Glutamatergic neuron (in vitro differentiated cells): ENCODE data around the gene PIP4K2A. TPM values are rescaled to one million over a fixed set of nuclear protein-coding genes. Genes with fewer than 3 reads are reported as not detected.

Source experiments
- DNase-seq: peaks from one replicate; pipeline ENCODE4 v3.0.0; 2022
- H3K27ac Mint-ChIP-seq: one replicate; pipeline ENCODE4 v1.8.0; 2020; ENCODE audit warnings: mild to moderate bottlenecking, mixed read lengths, inconsistent platforms; ENCODE audit not compliant: unreplicated experiment
- H3K27me3 Mint-ChIP-seq: one replicate; pipeline ENCODE4 v1.8.0; 2020; ENCODE audit warnings: mild to moderate bottlenecking, moderate library complexity, mixed read lengths, inconsistent platforms; ENCODE audit not compliant: unreplicated experiment
- H3K36me3 Mint-ChIP-seq: one replicate; pipeline ENCODE4 v1.8.0; 2020; ENCODE audit warnings: mild to moderate bottlenecking, mixed read lengths, inconsistent platforms; ENCODE audit not compliant: unreplicated experiment
- H3K4me1 Mint-ChIP-seq: one replicate; pipeline ENCODE4 v1.8.0; 2020; ENCODE audit warnings: mild to moderate bottlenecking, low read depth, mixed read lengths, inconsistent platforms; ENCODE audit not compliant: unreplicated experiment
- H3K4me3 Mint-ChIP-seq: one replicate; pipeline ENCODE4 v1.8.0; 2020; ENCODE audit warnings: mild to moderate bottlenecking, mixed read lengths, inconsistent platforms; ENCODE audit not compliant: unreplicated experiment
- H3K9me3 Mint-ChIP-seq: one replicate; pipeline ENCODE4 v1.8.0; 2020; ENCODE audit warnings: mild to moderate bottlenecking, moderate library complexity, mixed read lengths, inconsistent platforms; ENCODE audit not compliant: unreplicated experiment
- CTCF ChIP-seq: fragments of 200-600 bp; sonication (generic); IDR thresholded peaks from one replicate; pipeline ENCODE4 v1.5.0; 2021; ENCODE audit not compliant: partially characterized antibody, unreplicated experiment
- total RNA-seq: library from RNA; stranded (reverse); fragmentation: NEBNext Ultra II Directional; extraction: Animal tissue kit (Norgen Biotek cat#: 25700); gene quantifications from one replicate; pipeline ENCODE4 v1.2.1, GENCODE V29; 2021; ENCODE audit not compliant: unreplicated experiment

The PIP4K2A gene
- total RNA-seq, 1 donor from 2014 or later = 20.7 TPM

DNA sequence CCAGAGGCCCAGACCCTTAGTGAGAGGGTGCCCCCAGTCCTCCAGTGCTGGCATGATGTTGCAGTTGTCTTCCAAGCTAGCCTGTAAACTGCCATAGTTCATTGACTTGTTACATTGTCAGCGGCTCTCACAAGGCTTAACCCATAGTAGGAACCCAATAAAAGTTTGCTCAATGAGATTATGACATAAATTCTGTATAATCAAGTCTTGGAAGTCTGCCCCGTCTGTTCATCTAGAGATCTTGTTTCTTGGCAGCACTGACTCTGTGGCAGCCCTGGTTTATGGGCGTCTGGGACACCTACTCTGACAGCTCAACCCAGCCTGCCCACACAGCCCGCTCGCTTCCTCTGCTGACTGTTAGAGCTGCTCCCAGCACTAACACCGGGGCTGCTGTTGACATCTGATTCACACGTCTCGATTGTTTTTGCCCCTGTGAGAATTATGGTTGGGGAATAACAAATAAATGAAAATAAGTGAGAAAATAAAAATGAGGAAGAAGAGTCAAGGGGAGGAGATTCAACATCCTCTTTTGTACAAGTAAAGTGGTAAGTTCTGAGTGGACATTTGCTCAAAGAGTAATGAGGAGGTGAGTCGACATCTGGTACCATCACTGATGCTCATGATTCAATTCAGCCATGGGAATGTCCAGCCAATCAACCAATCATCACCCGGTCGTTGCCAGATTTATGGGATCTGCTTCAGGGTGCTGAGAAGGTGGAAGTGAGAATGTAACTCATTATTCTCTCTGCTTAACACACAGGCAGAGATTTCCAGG lies 208.3 kb downstream of the PIP4K2A start:
- Mint-ChIP-seq H3K36me3 (no peaks in the 10 kb centered on the region), H3K9me3 (peaks cover 4% of the 10 kb centered on the region), H3K27ac (no peak overlapping the region), H3K27me3 (peaks cover 1% of the 10 kb centered on the region), H3K4me3 (no peak overlapping the region), H3K4me1 (no peaks in the 10 kb centered on the region)
- DNase-seq = no peak
- TF ChIP-seq CTCF = no peak

DNA sequence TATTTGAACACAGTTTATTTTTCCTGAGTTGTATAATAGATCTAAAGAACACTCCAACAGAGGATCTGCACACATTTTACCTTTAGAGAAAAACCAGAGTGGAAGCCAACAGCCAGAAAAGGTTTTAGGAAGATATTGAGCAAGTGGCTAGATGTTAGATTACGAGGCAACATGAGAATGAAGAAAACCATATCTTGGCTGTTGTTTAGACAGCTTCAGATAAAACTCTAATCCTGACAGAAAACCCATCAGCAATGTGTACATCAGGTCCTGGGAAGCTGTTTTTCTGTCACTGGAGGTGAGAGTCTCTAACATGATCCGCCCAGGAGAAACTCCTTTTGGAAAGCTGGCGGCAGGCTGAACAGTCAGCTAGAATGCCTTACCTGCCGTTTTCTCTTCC lies 209.6 kb downstream of the PIP4K2A start:
- TF ChIP-seq CTCF = no peak
- Mint-ChIP-seq H3K27ac (no peak overlapping the region), H3K27me3 (peaks cover 1% of the 10 kb centered on the region), H3K36me3 (no peaks in the 10 kb centered on the region), H3K4me1 (no peaks in the 10 kb centered on the region), H3K9me3 (peaks cover 6% of the 10 kb centered on the region), H3K4me3 (no peak overlapping the region)
- DNase-seq = no peak

GRCh38 chr10:22503315-22504088 lies 210.9 kb downstream of the PIP4K2A start:
- peaks cover 1% of the 10 kb centered on the region for H3K27me3 Mint-ChIP-seq
- no peak overlapping the region for H3K4me3 Mint-ChIP-seq
- H3K36me3 Mint-ChIP-seq = no peaks in the 10 kb centered on the region
- no peak overlapping the region for H3K27ac Mint-ChIP-seq
- H3K4me1 Mint-ChIP-seq = no peaks in the 10 kb centered on the region
- peaks cover 3% of the 10 kb centered on the region for H3K9me3 Mint-ChIP-seq
- no peak for DNase-seq
- TF ChIP-seq CTCF = no peak

DNA sequence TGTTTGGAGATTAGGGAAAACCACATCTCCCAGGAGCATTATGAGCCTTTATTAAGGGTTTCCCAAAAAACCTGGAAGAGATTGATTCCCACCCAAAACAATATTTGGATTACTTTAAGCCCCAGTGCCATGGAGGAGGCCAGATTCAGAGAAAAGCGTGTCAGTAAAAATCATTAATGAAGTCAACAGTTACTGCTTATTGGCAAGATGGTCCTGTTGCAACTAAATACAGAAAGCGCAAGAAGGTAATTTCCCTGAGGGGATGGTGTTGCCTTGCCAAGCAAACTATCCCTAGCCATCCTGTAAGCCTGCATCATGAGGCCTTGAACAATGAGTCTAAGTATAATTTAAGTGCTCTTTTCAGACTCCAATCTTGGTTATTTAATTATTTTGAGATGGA lies 212.5 kb downstream of the PIP4K2A start:
- no peak overlapping the region for H3K4me3 Mint-ChIP-seq
- no peak overlapping the region for H3K27ac Mint-ChIP-seq
- H3K4me1 Mint-ChIP-seq = no peaks in the 10 kb centered on the region
- peaks cover 1% of the 10 kb centered on the region for H3K27me3 Mint-ChIP-seq
- H3K9me3 Mint-ChIP-seq = peaks cover 2% of the 10 kb centered on the region
- no peak for DNase-seq
- no peaks in the 10 kb centered on the region for H3K36me3 Mint-ChIP-seq
- no peak for TF ChIP-seq CTCF

- Mint-ChIP-seq H3K9me3 (peaks cover 2% of the 10 kb centered on the region), H3K27ac (no peak overlapping the region), H3K4me3 (no peak overlapping the region), H3K36me3 (no peaks in the 10 kb centered on the region), H3K27me3 (peaks cover 1% of the 10 kb centered on the region), H3K4me1 (no peaks in the 10 kb centered on the region)
- DNase-seq = no peak
- no peak for TF ChIP-seq CTCF
These were observed 213.0 kb downstream of the PIP4K2A start for GRCh38 chr10:22501413-22501812.
